Embryonic facial prominence (tissue), 1 donor: ENCODE results near the gene NUP210.

ENCODE experiments used
- DNase-seq: peaks from one replicate; pipeline ENCODE4 v3.0.0-alpha.2; 2016; ENCODE audit errors: extremely low spot score

The NUP210 gene

DNA sequence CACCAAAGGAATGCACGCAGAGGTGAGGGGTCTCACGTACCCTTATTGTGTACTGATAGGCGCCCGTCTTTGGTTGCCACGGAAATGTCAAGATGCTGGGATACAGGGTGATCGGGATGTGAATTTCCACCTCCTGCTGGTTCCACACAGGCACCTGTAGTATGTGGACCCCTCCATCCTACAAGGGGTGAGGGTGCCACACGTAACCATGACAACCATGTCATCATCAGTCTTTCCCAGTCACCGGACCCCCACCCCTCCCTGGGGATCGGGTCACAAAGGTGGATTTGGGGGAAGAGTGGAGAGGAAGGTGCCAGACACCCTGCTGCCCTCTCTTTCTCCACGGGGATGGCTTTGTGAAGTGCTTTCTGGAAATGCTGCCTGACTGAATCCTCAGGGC lies 44.7 kb downstream of the NUP210 start:
- DNase-seq = no peak

DNA sequence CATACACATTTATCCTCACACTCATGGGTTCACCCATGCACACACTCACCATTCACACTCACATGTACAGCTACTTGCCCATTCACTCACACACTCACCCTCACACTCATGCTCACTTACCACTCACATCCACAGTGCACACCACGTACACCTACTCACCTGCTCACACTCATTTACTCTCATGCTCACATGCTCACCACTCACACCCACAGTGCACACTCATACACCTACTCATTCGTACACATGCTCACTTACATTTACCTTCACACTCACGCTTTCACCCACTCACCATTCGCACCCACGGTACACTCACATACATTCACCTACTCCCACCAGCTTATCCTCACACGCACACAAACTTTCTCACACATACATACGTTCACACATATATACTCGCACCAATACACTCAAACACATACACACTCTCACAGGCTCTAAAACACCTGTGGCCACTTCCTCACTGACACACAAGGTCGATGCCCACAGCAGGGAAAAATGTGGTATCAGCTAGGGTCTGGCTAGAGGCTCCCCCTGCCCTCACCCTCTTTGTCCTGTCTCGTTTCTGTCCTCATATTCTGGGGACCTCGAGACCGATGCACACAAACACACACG lies 46.0 kb downstream of the NUP210 start:
- no peak for DNase-seq

DNA sequence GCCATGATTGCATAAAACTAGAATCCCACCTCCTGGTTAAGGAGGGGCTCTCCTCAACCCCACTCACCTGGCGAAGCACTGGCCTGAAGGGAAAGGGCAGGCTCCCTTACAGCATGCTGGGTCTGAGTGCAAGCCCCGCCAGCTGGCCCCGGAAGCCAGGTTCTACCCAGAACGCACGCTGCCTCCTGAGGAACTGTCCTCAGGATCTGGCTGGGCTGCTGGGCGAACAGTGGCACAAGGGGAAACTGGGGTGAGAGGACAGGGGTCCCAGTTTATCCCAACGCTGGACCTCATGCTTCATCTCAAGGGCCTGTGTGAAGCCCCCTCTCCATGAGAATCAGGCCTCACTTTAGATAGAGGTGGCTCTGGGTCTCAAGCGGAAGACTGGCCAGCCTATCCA lies 47.5 kb downstream of the NUP210 start:
- no peak for DNase-seq

DNA sequence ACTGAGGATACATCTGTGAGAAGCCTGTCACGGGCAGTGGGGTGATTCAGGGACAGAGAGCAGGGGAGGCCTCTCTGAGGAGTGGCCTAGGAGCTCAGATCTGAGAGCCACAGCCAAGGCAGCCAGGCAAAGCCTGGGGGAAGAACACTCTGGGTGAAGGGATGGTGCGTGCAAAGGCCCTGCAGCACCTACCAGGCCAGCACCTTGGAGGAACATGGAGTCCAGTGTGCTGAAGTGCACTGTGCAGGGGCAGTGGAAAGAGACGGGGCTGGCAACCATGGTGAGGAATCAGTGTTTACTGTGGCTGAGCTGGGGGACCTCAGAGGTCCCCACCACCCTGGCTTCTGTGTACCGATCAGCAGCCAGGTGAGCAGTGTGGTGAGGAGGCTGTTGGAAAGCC lies 48.0 kb downstream of the NUP210 start:
- DNase-seq = no peak

DNA sequence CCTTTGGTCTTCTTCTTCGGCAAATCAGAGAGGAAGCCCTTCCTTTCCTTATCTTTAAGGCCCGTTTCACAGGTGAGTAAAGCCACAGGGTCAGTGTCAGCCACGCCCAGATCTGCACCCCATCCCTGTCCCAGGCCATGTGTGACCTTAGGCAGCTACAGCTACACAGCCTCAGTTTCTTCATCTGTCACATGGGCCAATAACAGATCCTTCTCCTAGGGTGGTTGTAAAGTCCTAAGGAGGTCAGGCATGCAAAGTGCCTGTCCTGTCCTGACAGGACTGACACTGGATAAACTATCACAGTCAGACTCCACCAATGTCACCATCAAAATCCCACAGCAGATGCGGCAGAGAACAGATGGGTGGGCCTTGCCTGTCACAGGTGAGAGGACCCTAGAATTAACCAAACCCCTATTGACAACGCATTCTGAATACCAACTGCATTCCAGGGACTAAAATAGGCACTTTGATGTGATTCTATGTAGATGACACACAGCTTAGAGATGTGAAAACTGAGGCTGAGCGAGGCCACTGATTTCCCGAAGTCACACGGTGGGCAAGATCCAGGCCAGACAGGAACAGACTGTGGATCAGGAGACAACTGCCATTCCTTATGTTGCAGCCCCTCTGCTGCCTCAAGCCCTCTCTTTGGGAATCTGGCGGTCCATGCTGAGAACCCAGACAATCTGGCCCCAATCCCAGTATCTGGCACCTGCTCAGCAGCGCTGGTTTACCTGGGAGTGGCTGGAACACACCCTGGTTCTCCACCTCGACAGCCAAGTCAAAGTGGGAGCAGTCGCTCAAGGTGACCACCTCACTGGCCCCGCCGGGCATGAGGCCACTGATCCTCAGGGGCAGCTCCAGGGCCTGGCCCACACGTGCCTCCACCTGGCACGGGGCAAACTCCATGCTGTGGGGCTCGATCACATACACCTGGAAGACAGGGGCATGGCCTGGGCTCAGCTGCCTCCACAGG lies 48.7 kb downstream of the NUP210 start:
- DNase-seq = no peak

DNA sequence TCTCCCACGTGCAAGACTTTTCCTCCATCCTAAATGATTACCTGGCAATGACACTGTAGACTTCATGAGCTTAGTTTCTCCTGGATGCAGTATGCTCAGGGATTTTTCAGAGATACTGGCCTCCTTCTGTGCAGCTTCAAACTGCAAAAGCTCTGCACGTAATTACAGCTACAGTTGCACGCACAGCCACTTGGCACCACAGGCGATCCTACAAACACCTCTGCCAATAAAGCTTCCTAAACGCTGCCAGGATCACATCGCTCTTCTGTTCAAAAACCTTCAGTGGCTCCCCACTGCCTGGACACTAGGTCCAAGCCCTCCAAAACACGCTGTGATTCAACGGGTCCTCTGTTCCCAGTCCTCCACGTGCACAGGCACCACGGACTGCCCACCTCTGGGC lies 49.5 kb downstream of the NUP210 start:
- no peak for DNase-seq

DNA sequence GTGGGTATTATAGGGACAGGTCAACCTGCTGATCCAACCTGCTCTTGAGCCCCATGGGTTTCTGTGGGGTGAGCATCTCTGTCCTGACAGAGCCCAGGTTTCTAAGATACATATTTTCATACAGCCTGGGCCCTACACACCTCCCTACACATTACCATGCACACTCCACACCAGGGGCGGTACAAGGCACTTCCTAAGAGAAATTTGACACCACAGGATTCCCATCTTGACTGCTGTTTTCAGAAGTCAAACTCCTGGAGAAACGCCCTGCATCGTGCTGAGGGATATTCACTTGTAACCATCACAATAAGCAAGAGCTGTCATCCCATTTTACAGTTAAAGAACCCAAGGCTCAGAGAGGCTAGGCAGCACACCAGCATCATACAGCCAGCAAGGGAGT lies 50.1 kb downstream of the NUP210 start:
- DNase-seq = no peak

DNA sequence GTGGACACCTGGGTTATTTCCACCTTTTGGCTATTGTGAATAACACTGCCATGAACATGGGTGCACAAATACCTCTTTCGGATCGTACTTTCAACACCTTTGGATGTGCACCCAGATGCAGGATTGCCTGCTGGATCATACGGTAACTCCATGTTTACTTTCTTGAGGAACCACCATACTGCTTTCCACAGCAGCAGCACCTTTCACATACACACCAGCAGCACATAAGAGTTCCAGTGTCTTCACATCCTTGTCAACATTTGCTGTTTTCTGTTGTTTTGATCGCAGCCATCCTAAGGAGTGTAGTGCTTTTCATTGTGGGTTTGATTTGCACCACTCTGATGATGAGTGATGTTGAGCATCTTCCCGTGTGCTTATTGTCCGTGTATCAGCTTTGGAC lies 51.3 kb downstream of the NUP210 start:
- no peak for DNase-seq

DNA sequence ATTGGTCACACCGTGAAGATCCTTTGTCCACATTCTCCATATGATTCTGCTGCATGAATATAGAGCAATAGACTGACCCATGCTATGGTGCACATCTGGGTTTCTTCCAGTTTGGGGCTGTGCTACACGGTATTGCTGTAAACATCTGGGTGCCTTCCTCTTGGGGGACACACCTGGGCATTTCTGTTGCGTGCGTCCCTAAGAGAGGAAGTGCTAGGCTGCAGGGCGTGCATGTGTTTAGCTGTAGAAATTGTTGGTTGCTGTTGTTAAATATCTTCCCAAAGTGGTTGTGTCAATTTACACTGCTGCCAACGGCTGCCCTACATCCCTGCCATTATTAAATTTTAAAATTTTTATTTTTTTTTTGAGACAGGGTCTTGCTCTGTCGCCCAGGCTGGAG lies 52.4 kb downstream of the NUP210 start:
- no peak for DNase-seq

DNA sequence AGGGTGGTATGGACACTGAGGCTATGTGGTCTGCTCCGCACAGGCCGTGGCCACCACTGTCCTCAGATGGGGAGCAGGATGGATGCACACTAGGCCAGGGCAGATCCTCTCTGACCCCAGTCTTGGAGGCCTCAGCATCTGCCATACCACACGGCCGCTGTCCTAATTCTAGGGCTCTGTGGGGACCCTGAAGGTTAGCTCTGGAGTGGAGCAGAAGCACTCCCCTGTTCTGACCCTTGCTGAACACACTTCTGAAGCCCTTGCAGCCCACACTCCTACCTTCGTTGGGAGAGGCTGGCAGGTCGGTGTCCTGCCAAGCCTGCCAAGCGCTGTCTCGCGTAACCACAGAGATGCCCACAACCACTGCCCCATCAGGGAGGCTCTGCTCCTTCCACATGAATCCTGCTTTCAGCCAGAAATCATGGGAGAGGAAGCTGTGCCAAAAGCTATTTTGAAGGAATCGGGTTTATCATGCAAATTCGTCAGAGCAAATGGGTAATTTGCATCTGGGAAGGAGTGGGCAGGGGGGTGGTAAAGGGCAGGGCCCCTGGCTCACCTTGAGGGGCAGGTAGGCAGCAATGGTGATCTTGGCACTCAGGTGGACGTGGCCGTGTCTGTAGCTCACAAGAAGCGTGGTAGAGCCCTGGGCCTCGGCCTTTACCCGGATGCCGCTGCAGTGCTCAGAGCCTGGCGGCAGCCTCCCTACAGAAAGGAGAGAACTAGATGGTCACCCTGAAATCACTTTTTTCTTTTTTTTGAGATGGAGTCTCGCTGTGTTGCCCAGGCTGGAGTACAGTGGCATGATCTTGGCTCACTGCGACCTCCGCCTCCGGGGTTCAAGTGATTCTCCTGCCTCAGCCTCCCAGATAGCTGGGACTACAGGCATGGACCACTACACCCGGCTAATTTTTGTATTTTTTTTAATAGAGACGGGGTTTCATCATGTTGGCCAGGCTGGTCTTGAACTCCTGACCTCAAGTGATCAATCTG lies 54.4 kb downstream of the NUP210 start:
- no peak for DNase-seq

DNA sequence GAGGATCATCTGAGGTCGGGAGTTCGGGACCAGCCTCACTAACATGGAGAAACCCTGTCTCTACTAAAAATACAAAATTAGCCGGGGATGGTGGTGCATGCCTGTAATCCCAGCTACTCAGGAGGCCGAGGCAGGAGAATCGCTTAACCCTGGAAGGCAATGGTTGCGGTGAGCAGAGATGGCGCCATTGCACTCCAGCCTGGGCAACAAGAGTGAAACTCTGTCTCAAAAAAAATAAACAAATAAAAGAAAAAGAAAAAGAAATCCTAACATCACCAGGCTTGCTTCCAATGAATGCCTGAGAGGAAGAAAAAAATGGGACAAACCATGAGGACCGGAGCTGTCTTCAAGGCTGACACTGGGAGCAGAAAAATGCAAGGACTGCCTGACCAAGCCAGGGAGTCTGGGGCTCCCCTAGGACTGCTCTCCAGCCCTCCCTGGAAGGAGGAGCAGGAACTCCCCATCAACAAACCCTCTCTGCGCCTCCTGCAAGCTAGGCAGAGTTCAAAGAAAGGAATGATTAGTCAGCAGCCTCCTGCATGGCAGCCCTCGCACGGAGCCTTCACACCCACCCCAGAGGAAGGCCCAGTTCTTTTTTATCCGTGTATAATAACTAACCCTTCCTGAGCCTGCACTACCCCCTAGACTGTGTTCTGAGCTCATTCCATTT lies 55.4 kb downstream of the NUP210 start:
- DNase-seq = no peak

DNA sequence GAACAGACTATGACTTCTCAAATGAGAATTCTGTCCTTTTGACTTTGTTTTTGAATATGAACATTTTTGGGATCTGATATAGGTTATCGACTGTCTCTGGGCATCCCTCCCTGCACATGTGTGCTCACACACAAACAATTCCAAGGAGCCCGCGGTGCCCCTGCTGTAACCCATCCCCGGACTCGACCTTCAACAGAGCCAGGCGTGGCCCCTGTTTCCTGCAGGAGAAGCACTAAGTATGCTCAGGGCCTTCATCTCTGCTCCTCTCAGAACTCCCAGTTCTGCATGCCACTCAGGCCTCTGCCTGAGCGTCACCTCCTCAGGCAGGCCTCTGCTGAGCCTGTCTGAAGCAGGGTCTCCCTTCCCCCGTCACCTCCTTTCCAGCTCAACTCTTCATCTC lies 57.6 kb downstream of the NUP210 start:
- no peak for DNase-seq

DNA sequence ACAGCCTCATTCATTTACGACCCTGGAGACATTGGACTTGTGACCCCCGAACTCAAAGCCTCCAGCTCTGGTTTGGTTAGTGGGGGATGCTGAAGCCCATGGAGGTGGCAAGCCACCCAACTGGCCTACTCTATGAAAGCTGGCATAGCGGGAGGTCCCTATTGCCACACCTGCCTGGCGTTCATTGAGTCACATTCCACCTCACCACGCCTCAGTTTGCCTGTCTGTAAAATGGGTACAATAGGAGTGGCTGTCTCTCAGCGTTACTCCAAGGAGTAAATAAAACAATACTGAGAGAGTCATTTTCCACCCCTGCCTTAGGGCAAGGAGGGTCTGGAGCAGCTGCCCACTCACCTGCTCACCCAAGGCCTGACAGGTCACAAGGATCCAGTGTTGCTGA lies 60.2 kb downstream of the NUP210 start:
- DNase-seq = no peak

DNA sequence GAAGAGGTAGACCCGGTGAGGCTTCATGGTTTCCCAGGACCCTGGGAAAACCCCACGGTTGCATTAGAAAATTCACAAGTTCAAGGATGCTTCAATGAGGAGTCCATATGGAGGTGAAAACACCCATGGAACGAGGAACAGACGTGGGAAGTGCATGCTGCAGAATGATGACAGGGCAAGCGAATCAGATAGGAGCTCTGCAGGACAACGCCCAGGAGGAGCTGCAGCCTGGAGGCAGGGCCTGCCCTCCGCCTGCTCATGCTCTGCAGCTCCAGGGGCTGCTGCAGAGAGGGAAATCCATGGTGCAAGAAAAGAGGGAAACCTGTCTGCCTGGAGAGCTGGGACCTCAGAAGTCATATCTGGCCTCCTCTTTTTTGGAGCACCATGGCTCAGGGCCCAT lies 61.5 kb downstream of the NUP210 start:
- DNase-seq = no peak

DNA sequence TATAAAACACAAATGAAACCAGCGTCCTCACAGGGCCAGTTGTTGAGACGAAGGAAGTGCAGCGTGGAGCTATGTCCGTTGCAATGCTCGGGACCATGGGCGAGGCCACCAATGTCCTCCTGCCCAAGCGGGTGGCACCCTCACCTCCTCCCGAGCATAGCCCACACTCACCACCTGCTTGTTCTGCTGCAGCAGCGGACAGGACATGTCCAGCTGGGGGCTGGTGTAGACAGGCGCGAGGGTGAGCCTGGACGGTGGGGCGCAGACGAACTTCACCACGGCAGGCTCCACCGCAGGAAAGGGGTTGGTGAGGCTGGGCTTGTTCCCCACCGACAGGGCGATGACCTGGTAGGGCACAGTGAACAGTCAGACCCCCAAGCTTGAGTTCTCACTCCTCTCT lies 62.1 kb downstream of the NUP210 start:
- no peak for DNase-seq

DNA sequence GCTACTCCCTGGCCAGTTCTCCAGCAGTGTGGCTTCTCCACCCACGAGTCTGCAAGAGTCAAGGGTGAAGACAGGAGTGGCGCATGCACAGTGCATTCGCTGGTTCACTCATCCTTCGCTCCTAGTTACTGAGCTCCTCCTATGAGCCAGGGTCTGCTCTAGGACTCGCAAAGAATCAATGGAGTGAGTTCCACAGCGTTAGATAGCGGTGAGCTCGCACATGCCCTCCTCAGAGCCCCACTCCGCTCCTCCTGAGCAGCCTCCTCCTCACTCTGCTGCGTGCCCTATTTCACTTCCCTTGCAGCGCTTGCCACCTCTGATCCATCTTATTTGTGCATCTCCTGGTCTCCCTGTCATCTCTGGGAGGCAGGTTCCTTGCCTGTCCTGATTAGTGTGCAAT lies 63.0 kb downstream of the NUP210 start:
- no peak for DNase-seq

DNA sequence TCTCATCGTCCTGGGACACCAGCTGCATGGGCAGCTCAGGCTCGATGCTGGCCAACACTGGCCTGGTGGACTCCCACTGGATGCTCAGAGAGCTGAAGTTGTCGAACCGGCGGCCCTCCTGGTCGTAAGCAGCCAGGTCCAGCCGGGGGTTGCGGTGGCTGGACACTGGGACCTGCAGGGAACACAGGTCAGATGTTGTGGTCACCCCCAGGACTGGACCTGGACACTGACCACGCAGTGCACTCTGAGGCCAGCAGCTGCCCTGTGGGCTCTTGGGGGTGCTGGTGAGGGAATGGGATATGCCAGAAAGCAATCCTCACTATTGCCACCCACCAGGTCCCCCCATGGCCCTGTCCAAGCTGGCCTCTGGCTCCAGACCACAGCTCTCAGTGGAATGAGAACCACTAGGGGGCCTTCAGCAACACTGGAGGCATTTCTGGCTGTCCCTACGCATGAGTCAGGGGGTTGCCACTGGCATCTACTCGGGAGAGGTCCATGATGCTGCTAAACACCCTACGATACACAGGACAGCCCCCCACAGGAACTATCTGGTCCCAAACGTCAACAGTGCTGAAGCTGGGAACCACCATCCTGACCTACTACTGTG lies 66.1 kb downstream of the NUP210 start:
- DNase-seq = no peak

DNA sequence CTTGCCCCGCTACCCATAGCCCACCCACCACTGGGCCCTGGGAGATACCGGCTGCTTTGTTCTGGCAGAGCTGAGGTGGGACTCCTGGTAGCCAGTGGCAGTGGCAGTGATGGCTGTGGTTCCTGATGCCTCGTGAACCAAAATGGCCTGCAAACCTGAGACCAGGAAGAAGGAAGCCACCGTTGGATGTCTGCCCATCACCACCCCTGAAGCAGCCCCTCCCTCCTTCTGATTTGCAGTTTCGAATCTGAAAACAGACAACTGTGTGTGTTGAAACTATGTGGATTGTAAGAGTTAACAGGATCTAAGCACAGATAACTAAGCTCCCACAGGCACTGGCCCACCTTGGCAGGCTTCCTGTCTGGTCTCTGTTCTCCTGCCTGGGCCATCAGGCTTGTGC lies 66.6 kb downstream of the NUP210 start:
- DNase-seq = no peak

DNA sequence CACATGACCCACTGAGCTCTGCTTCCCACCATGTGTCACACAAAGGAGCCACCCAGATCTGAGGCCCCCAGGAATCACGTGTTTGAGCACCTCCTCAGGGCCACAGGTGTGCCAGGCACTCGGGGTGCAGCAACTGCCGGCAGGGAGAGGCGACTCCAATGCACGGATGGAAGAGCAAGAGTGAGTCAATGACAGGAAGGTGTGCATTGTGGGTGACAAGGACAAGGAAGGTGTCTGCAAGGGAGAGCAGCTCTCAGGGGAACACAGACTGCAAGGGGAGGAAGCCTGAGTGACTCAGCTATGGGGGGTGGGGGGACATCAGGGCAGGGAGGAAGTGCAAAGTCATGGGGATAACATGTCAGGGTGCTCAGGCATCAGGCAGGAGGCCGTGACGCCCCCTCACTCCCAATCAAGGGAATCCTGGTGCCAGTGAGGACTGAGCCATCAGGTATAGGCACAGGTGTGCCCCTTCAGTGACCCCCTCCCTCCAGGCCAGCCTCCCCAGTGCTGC lies 67.4 kb downstream of the NUP210 start:
- DNase-seq = no peak

DNA sequence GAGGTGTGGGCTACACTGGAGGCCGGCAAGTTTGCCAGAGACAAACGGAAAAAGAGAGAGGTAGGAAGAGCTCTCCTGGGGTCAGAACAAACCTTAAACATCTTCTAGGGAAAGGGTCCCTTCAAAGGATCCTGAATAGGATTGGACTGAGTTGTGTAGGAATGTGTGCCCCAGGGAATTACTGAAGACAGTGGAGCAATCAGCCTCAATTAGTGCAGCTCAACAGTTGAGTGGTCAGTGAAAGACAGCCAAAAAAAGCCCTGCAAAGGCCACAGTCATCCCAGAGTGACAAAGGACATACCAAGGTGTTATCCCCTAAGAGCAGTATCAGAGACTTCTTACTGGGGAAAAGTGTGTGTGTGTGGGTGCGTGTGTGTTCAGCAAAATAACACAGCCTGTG lies 70.3 kb downstream of the NUP210 start:
- no peak for DNase-seq
